GM12878 (cell line): ENCODE data around the gene CWC27. TPM values are rescaled to one million over a fixed set of nuclear protein-coding genes. Genes with fewer than 3 reads are reported as not detected.

Source experiments
- ATAC-seq: fragments of 200-7000 bp; cut with Tn5 transposase; 3 replicates; pipeline ENCODE4 v1.9.1; 2020; ENCODE audit warnings: mild to moderate bottlenecking, moderate library complexity
- BruUV-seq: library from RNA; stranded (reverse); fragments of 400-500 nt; replicated peaks from 2 replicates; lab custom pipeline; 2021; lab: Mats Ljungman, UMichigan
- CTCF ChIA-PET: fragments of 300-600 bp; sonication (Branson Sonifier 250); formaldehyde crosslinking; extraction: SDS; loops from one replicate; lab custom pipeline; 2021; ENCODE audit warnings: inconsistent platforms; lab: Yijun Ruan, JAX
- POLR2A ChIA-PET: fragments of 350-600 bp; formaldehyde crosslinking; extraction: SDS; loops from one replicate; lab custom pipeline; 2021; ENCODE audit warnings: inconsistent platforms; lab: Charles Lee
- RAD21 ChIA-PET: fragments of 300-600 bp; sonication (Branson Sonifier 250); formaldehyde crosslinking; loops from one replicate; lab custom pipeline; 2023; ENCODE audit warnings: antibody characterized with exemption; ENCODE audit not compliant: unreplicated experiment; lab: Charles Lee
- SMC1A ChIA-PET: fragments of 300-600 bp; sonication (Branson Sonifier 250); formaldehyde crosslinking; loops from one replicate; lab custom pipeline; 2023; ENCODE audit not compliant: unreplicated experiment, uncharacterized antibody; lab: Charles Lee
- DNase-seq: peaks from one replicate; pipeline ENCODE4 v3.0.0-alpha.2; 2011; ENCODE audit warnings: low read depth, low spot score
- FAIRE-seq: peaks from 3 replicates; lab custom pipeline; 2011; peaks lifted over from hg19 to GRCh38; lab: Jason Lieb, UNC
- H2AFZ ChIP-seq: 2 replicates; pipeline ENCODE4 v1.6.0; 2011; ENCODE audit warnings: low read depth, low read length, control low read depth; ENCODE audit not compliant: control insufficient read depth
- H3K27ac ChIP-seq: 2 replicates; pipeline ENCODE4 v1.5.1; 2011; ENCODE audit warnings: control low read depth; ENCODE audit not compliant: control insufficient read depth, insufficient read depth
- H3K27me3 ChIP-seq, 2 experiments: replicated peaks in 1 of 2; 2 replicates each; pipeline versions ENCODE4 v1.6.0 to v1.6.1; 2011; ENCODE audit warnings: low read length in 1 of 2; ENCODE audit not compliant: control insufficient read depth in 2 of 2, insufficient read depth in 2 of 2
- H3K36me3 ChIP-seq, 2 experiments: 2 replicates each; pipeline ENCODE4 v1.5.1; 2011; ENCODE audit warnings: low read length in 1 of 2; ENCODE audit not compliant: control insufficient read depth in 2 of 2, insufficient read depth in 2 of 2
- H3K4me1 ChIP-seq: 2 replicates; pipeline ENCODE4 v1.6.1; 2011; ENCODE audit warnings: mild to moderate bottlenecking, low read length, moderate library complexity, mixed read lengths; ENCODE audit not compliant: control insufficient read depth, insufficient read depth
- H3K4me2 ChIP-seq: 2 replicates; pipeline ENCODE4 v1.6.0; 2011; ENCODE audit warnings: control low read depth; ENCODE audit not compliant: control insufficient read depth, insufficient read depth
- H3K4me3 ChIP-seq: fragments of 200-600 bp; sonication (generic); 2 replicates; pipeline ENCODE4 v1.5.1; 2016
- H3K79me2 ChIP-seq: 2 replicates; pipeline ENCODE4 v1.6.0; 2011; ENCODE audit warnings: low read length; ENCODE audit not compliant: control insufficient read depth, insufficient read depth
- H3K9ac ChIP-seq: 2 replicates; pipeline ENCODE4 v1.8.0; 2011; ENCODE audit warnings: low read length, control low read depth, mixed read lengths; ENCODE audit not compliant: control insufficient read depth, insufficient read depth
- H3K9me3 ChIP-seq: replicated peaks from 3 replicates; pipeline ENCODE4 v1.5.1; 2011; ENCODE audit warnings: mild to moderate bottlenecking, low read length; ENCODE audit not compliant: control insufficient read depth, insufficient read depth
- H4K20me1 ChIP-seq: 2 replicates; pipeline ENCODE4 v1.6.0; 2011; ENCODE audit not compliant: control insufficient read depth, insufficient read depth
- CBX3 ChIP-seq: fragments of 200-600 bp; sonication (generic); IDR thresholded peaks from 2 replicates; pipeline ENCODE4 v1.6.1; 2016; ENCODE audit warnings: low read depth, borderline replicate concordance
- EZH2 ChIP-seq: IDR thresholded peaks from 2 replicates; pipeline ENCODE4 v1.6.1; 2012; ENCODE audit warnings: low read depth, mild to moderate bottlenecking, control low read depth, inconsistent platforms, low read length, borderline replicate concordance; ENCODE audit not compliant: control insufficient read depth
- HDAC6 ChIP-seq: fragments of 200-600 bp; sonication (generic); IDR thresholded peaks from one replicate; pipeline ENCODE4 v1.8.0; 2017; ENCODE audit warnings: antibody characterized with exemption; ENCODE audit not compliant: unreplicated experiment
- IRF5 ChIP-seq: fragments of 450-650 bp; IDR thresholded peaks from 2 replicates; pipeline ENCODE4 v1.6.1; 2017; ENCODE audit warnings: borderline replicate concordance
- MEF2B ChIP-seq: fragments of 450-650 bp; IDR thresholded peaks from 2 replicates; pipeline ENCODE4 v1.6.1; 2018; ENCODE audit warnings: mild to moderate bottlenecking, moderate library complexity; ENCODE audit not compliant: partially characterized antibody, poor library complexity, severe bottlenecking
- MYC ChIP-seq: IDR thresholded peaks from 2 replicates; pipeline ENCODE4 v1.6.1; 2011; ENCODE audit warnings: mild to moderate bottlenecking, low read length, moderate library complexity, inconsistent platforms; ENCODE audit not compliant: insufficient read depth, insufficient replicate concordance, insufficient read length, severe bottlenecking
- NBN ChIP-seq: fragments of 450-650 bp; IDR thresholded peaks from 2 replicates; pipeline ENCODE4 v1.6.1; 2016
- NFXL1 ChIP-seq: fragments of 450-650 bp; IDR thresholded peaks from 2 replicates; pipeline ENCODE4 v1.6.1; 2017; ENCODE audit warnings: antibody characterized with exemption, mild to moderate bottlenecking, borderline replicate concordance
- NR2C1 ChIP-seq: fragments of 450-650 bp; IDR thresholded peaks from 2 replicates; pipeline ENCODE4 v1.6.1; 2017; ENCODE audit warnings: antibody characterized with exemption, mild to moderate bottlenecking, moderate library complexity
- NR2C2 ChIP-seq: IDR thresholded peaks from 2 replicates; pipeline ENCODE4 v1.6.1; 2011; ENCODE audit warnings: borderline replicate concordance, low read depth; ENCODE audit not compliant: control insufficient read depth, insufficient read length
- POU2F2 ChIP-seq: IDR thresholded peaks from 3 replicates; pipeline ENCODE4 v1.6.1; 2011; ENCODE audit warnings: low read depth, mild to moderate bottlenecking, low read length, borderline replicate concordance
- SIX5 ChIP-seq: IDR thresholded peaks from 2 replicates; pipeline ENCODE4 v1.6.1; 2011; ENCODE audit warnings: mild to moderate bottlenecking, low read depth, low read length, moderate library complexity; ENCODE audit not compliant: severe bottlenecking
- YBX1 ChIP-seq: fragments of 450-650 bp; IDR thresholded peaks from 2 replicates; pipeline ENCODE4 v1.6.1; 2016; ENCODE audit warnings: antibody characterized with exemption
- WGBS: methylation state at CpG from one replicate; pipeline ENCODE4 v1.1.6; 2016; ENCODE audit warnings: low lambda C conversion rate; ENCODE audit not compliant: insufficient replicate concordance, insufficient coverage; ENCODE audit errors: missing lambda C conversion rate; 5-methylcytosine and 5-hydroxymethylcytosine counted together
- in situ Hi-C: fragments of 300-500 bp; cut with MboI; formaldehyde crosslinking; loops from 9 replicates; pipeline ENCODE4 v1.14.3; 2018; ENCODE audit warnings: mixed read lengths
- intact Hi-C: fragments of 100-400 bp; cut with micrococcal nuclease; formaldehyde crosslinking; loops from one replicate; pipeline ENCODE4 v1.14.2; 2022; ENCODE audit not compliant: unreplicated experiment
- polyA plus RNA-seq, 11 experiments: library from polyadenylated mRNA; depleted of rRNA in 4 of 11; unstranded in 6 of 11; stranded (reverse) in 5 of 11; fragments of >200 nt; fragmentation: Nextera tagmentation in 4 of 11; fragmentation: Illumina TruSeq in 1 of 11; extraction: Ambion mirVana in 4 of 11; extraction: Trizol in 1 of 11; gene quantifications; 1 replicate in 1 of 11; 2 replicates in 10 of 11; pipeline versions ENCODE4 v1.2.1 to v1.2.3, GENCODE V29; 2011 to 2016; ENCODE audit warnings: inconsistent platforms in 2 of 11, missing spikeins in 2 of 11, low read depth in 1 of 11
- total RNA-seq, 4 experiments: library from RNA; depleted of rRNA in 3 of 4; stranded (reverse); fragments of >200 nt in 3 of 4; fragmentation: Illumina TruSeq in 1 of 4; extraction: Trizol in 1 of 4; gene quantifications; 2 replicates each; pipeline versions ENCODE4 v1.2.1 to v1.2.3, GENCODE V29; 2013 to 2021
- TF ChIP-seq, protein P1 (sequence below): fragments of 450-650 bp; IDR thresholded peaks from 2 replicates; pipeline ENCODE4 v1.6.1; 2018; ENCODE audit warnings: borderline replicate concordance, mild to moderate bottlenecking; ENCODE audit not compliant: partially characterized antibody
- TF ChIP-seq, protein P2 (sequence below): fragments of 450-650 bp; formaldehyde crosslinking; IDR thresholded peaks from 2 replicates; pipeline ENCODE4 v1.5.0; 2022; ENCODE audit warnings: mild to moderate bottlenecking, missing genetic modification characterization
- TF ChIP-seq, protein P3 (sequence below): IDR thresholded peaks from 2 replicates; pipeline ENCODE4 v1.6.1; 2012; ENCODE audit warnings: low read depth, low read length, improper control_type of control experiment

Gene CWC27
- total and polyA plus RNA-seq, 10 of the 15 experiments (the other 5 are each of a cell fraction or from before 2014, with no cell fraction given), result 21.7 to 61.9 (median 47.0) TPM

- TF ChIP-seq, protein P1, sequence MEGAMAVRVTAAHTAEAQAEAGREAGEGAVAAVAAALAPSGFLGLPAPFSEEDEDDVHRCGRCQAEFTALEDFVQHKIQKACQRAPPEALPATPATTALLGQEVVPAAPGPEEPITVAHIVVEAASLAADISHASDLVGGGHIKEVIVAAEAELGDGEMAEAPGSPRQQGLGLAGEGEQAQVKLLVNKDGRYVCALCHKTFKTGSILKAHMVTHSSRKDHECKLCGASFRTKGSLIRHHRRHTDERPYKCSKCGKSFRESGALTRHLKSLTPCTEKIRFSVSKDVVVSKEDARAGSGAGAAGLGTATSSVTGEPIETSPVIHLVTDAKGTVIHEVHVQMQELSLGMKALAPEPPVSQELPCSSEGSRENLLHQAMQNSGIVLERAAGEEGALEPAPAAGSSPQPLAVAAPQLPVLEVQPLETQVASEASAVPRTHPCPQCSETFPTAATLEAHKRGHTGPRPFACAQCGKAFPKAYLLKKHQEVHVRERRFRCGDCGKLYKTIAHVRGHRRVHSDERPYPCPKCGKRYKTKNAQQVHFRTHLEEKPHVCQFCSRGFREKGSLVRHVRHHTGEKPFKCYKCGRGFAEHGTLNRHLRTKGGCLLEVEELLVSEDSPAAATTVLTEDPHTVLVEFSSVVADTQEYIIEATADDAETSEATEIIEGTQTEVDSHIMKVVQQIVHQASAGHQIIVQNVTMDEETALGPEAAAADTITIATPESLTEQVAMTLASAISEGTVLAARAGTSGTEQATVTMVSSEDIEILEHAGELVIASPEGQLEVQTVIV, result no peak
- TF ChIP-seq CBX3 (no peak), EZH2 (no peak)
These were observed 100.7 kb downstream of the CWC27 start (continued) for GRCh38 chr5:64869419-64869818.

DNA sequence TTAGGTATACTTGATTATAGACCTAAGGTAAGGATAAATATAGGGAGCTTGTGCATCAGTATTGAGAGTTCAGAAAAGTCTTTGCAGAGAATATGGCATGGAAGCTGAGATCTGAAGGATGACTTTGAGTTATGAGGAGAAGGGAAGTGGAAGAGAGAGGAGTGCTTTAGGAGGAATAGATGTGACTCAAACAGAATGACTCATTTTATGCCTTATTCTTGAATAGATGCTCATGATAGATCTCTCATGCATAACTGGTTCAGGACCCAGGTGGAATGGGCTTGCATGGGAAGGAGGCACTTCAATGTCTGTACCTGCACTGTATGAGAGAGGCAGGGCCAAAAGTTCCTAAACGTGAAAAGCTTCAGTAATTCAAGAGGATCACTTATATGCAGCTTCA lies 103.3 kb downstream of the CWC27 start:
- intact Hi-C loops (no loop called here), in situ Hi-C loops (no loop called here)
- H3K27ac ChIP-seq, result no peak overlapping the region
- ChIA-PET RAD21 (no interaction called here), CTCF (interaction anchor here (0.6 kb wide), 1 partner anchor 114 kb away, joined by 3 read pairs; no protein-coding TSS in a partner anchor), SMC1A (no interaction called here), POLR2A (no interaction called here)
- H3K9me3 ChIP-seq, result no peaks in the 10 kb centered on the region
- no peak overlapping the region for H3K4me3 ChIP-seq
- WGBS, result 91% methylated on average over 1 of the region's 1 CpG
- no peaks in the 10 kb centered on the region for H4K20me1 ChIP-seq
- H3K4me2 ChIP-seq, result no peak overlapping the region
- no peaks in the 10 kb centered on the region for H3K36me3 ChIP-seq
- FAIRE-seq (peak; percentile 88), ATAC-seq (no peak), DNase-seq (no peak)
- H3K27me3 ChIP-seq, result no peaks in the 10 kb centered on the region
- no peaks in the 10 kb centered on the region for H3K79me2 ChIP-seq
- no peaks in the 10 kb centered on the region for H3K4me1 ChIP-seq
- H2AFZ ChIP-seq, result no peak overlapping the region
- no TSS peak for BruUV-seq
- no peak overlapping the region for H3K9ac ChIP-seq
- no peak for TF ChIP-seq NFXL1
- TF ChIP-seq MYC, result no peak
- TF ChIP-seq IRF5, result no peak
- no peak for TF ChIP-seq NR2C1
- TF ChIP-seq SIX5, result no peak
- no peak for TF ChIP-seq HDAC6
- TF ChIP-seq MEF2B, result no peak
- no peak for TF ChIP-seq YBX1
- TF ChIP-seq, protein P2, sequence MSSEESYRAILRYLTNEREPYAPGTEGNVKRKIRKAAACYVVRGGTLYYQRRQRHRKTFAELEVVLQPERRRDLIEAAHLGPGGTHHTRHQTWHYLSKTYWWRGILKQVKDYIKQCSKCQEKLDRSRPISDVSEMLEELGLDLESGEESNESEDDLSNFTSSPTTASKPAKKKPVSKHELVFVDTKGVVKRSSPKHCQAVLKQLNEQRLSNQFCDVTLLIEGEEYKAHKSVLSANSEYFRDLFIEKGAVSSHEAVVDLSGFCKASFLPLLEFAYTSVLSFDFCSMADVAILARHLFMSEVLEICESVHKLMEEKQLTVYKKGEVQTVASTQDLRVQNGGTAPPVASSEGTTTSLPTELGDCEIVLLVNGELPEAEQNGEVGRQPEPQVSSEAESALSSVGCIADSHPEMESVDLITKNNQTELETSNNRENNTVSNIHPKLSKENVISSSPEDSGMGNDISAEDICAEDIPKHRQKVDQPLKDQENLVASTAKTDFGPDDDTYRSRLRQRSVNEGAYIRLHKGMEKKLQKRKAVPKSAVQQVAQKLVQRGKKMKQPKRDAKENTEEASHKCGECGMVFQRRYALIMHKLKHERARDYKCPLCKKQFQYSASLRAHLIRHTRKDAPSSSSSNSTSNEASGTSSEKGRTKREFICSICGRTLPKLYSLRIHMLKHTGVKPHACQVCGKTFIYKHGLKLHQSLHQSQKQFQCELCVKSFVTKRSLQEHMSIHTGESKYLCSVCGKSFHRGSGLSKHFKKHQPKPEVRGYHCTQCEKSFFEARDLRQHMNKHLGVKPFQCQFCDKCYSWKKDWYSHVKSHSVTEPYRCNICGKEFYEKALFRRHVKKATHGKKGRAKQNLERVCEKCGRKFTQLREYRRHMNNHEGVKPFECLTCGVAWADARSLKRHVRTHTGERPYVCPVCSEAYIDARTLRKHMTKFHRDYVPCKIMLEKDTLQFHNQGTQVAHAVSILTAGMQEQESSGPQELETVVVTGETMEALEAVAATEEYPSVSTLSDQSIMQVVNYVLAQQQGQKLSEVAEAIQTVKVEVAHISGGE (CRISPR knock-in tag), result no peak
- TF ChIP-seq NBN, result no peak
- TF ChIP-seq, protein P3, sequence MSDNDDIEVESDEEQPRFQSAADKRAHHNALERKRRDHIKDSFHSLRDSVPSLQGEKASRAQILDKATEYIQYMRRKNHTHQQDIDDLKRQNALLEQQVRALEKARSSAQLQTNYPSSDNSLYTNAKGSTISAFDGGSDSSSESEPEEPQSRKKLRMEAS, result no peak
- no peak for TF ChIP-seq POU2F2
- no peak for TF ChIP-seq NR2C2
